GM23248 (cell line): ENCODE measurements around the gene MAP1LC3B2. TPM values are rescaled to one million over a fixed set of nuclear protein-coding genes. Genes with fewer than 3 reads are reported as not detected.

Experiments
- DNase-seq: peaks from one replicate; pipeline ENCODE4 v3.0.0-alpha.2; 2015
- H2AFZ ChIP-seq: fragments of 200-600 bp; sonication (generic); 2 replicates; pipeline ENCODE4 v1.6.1; 2016; ENCODE audit warnings: antibody characterized with exemption
- H3F3A ChIP-seq: fragments of 200-600 bp; sonication (generic); 2 replicates; pipeline ENCODE4 v1.6.1; 2016; ENCODE audit warnings: mild to moderate bottlenecking, antibody characterized with exemption, mixed run types; ENCODE audit not compliant: insufficient read depth
- H3K27ac ChIP-seq: fragments of 200-600 bp; sonication (generic); 2 replicates; pipeline ENCODE4 v1.5.1; 2016; ENCODE audit warnings: mild to moderate bottlenecking
- H3K27me3 ChIP-seq: fragments of 200-600 bp; sonication (generic); replicated peaks from 2 replicates; pipeline ENCODE4 v1.6.1; 2016; ENCODE audit warnings: mild to moderate bottlenecking; ENCODE audit not compliant: insufficient read depth
- H3K36me3 ChIP-seq: fragments of 200-600 bp; sonication (generic); 2 replicates; pipeline ENCODE4 v1.6.1; 2016; ENCODE audit warnings: low read depth, mild to moderate bottlenecking
- H3K4me1 ChIP-seq: fragments of 200-600 bp; sonication (generic); 2 replicates; pipeline ENCODE4 v1.6.1; 2016; ENCODE audit warnings: mild to moderate bottlenecking; ENCODE audit not compliant: insufficient read depth
- H3K4me2 ChIP-seq: fragments of 200-600 bp; sonication (generic); one replicate; pipeline ENCODE4 v1.6.1; 2016; ENCODE audit warnings: mild to moderate bottlenecking; ENCODE audit not compliant: unreplicated experiment
- H3K4me3 ChIP-seq: fragments of 200-600 bp; sonication (generic); 2 replicates; pipeline ENCODE4 v1.5.1; 2016; ENCODE audit warnings: mild to moderate bottlenecking
- H3K79me2 ChIP-seq: fragments of 200-600 bp; sonication (generic); 2 replicates; pipeline ENCODE4 v1.6.1; 2016; ENCODE audit warnings: mild to moderate bottlenecking; ENCODE audit not compliant: insufficient read depth
- H3K9ac ChIP-seq: fragments of 200-600 bp; sonication (generic); 2 replicates; pipeline ENCODE4 v1.6.1; 2016; ENCODE audit warnings: mild to moderate bottlenecking
- H3K9me2 ChIP-seq: fragments of 200-600 bp; sonication (generic); 2 replicates; pipeline ENCODE4 v1.6.1; 2016; ENCODE audit warnings: mixed run types, mild to moderate bottlenecking, moderate library complexity; ENCODE audit not compliant: insufficient read depth
- H3K9me3 ChIP-seq: fragments of 200-600 bp; sonication (generic); one replicate; pipeline ENCODE4 v1.6.1; 2017; ENCODE audit warnings: low read depth
- H4K20me1 ChIP-seq: fragments of 200-600 bp; sonication (generic); 2 replicates; pipeline ENCODE4 v1.6.0; 2016; ENCODE audit not compliant: insufficient read depth
- EZH2 ChIP-seq: fragments of 200-600 bp; sonication (generic); IDR thresholded peaks from 2 replicates; pipeline ENCODE4 v1.6.1; 2018; ENCODE audit warnings: antibody characterized with exemption, mild to moderate bottlenecking; ENCODE audit not compliant: insufficient read depth, poor library complexity, severe bottlenecking
- EZH2phosphoT487 ChIP-seq: fragments of 200-600 bp; sonication (generic); IDR thresholded peaks from 2 replicates; pipeline ENCODE4 v1.6.1; 2018; ENCODE audit warnings: antibody characterized with exemption, moderate library complexity, mild to moderate bottlenecking, low read depth; ENCODE audit not compliant: insufficient read depth
- WGBS, 2 experiments: methylation state at CpG; one replicate each; pipeline ENCODE4 v1.1.6; 2015 to 2017; ENCODE audit warnings: low lambda C conversion rate in 2 of 2, low coverage in 1 of 2; ENCODE audit errors: missing lambda C conversion rate in 2 of 2; 5-methylcytosine and 5-hydroxymethylcytosine counted together
- in situ Hi-C: fragments of 300-500 bp; cut with MboI; formaldehyde crosslinking; loops from 2 replicates; pipeline ENCODE4 v1.15.0; 2020
- polyA plus RNA-seq: library from polyadenylated mRNA; unstranded; fragments of >200 nt; fragmentation: Nextera tagmentation; extraction: Ambion mirVana; gene quantifications from 2 replicates; pipeline ENCODE4 v1.2.1, GENCODE V29; 2016
- total RNA-seq: library from RNA; depleted of rRNA; stranded (reverse); fragments of >200 nt; shearing (Covaris generic); gene quantifications from 2 replicates; pipeline ENCODE4 v1.2.3, GENCODE V29; 2014

Gene MAP1LC3B2
- total and polyA plus RNA-seq, 2 experiments from 2014 or later = 0.32 to 9.0 TPM

DNA sequence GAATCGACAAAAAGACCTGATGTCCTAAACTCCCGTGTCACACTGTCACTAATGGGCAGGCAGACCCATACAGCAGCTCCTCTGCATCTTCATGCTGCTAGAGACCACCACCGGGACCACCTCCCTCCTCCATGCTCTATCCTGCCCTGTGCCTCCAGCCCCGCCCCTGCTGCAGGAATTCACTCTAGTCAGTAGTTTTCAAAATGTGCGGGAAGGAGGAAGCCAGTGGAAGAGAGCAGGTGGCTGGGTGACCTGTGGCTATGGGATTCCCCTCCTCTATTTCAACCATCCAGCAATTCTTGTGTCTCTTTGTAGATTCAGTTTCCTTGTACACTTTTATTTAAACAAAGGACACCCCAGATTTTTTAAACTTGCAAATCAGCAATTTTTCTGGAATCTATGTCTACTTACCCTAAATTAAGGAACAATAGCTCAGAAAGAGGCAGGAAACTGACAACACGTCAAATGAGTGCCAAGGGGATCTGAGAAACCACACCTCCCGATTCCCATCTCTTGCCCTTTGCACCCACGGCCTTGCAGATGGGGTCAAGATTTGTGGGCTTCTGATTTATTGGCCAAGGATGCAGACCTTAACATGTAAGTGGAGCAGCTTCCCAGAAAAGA is 20.4 kb upstream of the MAP1LC3B2 start:
- Histone ChIP-seq H3K9ac (no peak overlapping the region), H4K20me1 (no peaks in the 10 kb centered on the region), H3K79me2 (no peaks in the 10 kb centered on the region), H3K9me3 (no peaks in the 10 kb centered on the region), H3K9me2 (no peaks in the 10 kb centered on the region), H2AFZ (no peak overlapping the region), H3K27ac (no peak overlapping the region), H3K27me3 (no peaks in the 10 kb centered on the region), H3K4me1 (0 out of 2 replicates have a peak, but pooled peaks cover 9% of the 10 kb centered on the region), H3K4me2 (no peak overlapping the region), H3F3A (no peaks in the 10 kb centered on the region), H3K4me3 (no peak overlapping the region), H3K36me3 (no peaks in the 10 kb centered on the region)
- in situ Hi-C loops = no loop called here
- no peak for DNase-seq
- TF ChIP-seq EZH2 (no peak), EZH2phosphoT487 (no peak)
- 81 to 84% methylated on average over 8 of the region's 8 CpGs for WGBS, 2 experiments

DNA sequence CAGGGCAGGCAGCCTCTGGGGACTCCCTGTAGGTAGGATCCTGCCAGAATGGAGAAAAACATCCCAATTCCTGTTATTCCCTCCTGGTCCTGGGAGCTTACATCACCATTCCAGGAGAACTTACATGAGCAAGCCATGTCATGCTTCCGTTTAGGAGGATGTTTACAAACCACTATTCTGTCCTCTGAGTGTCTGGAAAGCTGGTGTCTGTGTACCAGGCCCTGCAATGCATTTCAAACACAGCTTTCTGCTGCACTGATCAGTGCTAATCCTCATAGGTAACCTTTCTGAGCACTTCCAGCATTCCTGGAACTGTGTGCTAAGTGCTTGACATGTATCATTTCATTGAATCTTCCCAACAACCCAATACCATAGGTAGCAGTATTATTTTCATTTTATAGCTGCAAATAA is 19.8 kb upstream of the MAP1LC3B2 start:
- Histone ChIP-seq H3K4me3 (no peak overlapping the region), H3K4me2 (no peak overlapping the region), H4K20me1 (no peaks in the 10 kb centered on the region), H3K27me3 (no peaks in the 10 kb centered on the region), H2AFZ (no peak overlapping the region), H3K4me1 (0 out of 2 replicates have a peak, but pooled peaks cover 9% of the 10 kb centered on the region), H3K79me2 (no peaks in the 10 kb centered on the region), H3K27ac (no peak overlapping the region), H3F3A (no peaks in the 10 kb centered on the region), H3K9me3 (no peaks in the 10 kb centered on the region), H3K36me3 (no peaks in the 10 kb centered on the region), H3K9me2 (no peaks in the 10 kb centered on the region), H3K9ac (no peak overlapping the region)
- no peak for TF ChIP-seq EZH2
- in situ Hi-C loops = no loop called here
- WGBS, 2 experiments = 19 to 29% methylated on average over 1 of the region's 1 CpG
- DNase-seq = peak; percentile 57

DNA sequence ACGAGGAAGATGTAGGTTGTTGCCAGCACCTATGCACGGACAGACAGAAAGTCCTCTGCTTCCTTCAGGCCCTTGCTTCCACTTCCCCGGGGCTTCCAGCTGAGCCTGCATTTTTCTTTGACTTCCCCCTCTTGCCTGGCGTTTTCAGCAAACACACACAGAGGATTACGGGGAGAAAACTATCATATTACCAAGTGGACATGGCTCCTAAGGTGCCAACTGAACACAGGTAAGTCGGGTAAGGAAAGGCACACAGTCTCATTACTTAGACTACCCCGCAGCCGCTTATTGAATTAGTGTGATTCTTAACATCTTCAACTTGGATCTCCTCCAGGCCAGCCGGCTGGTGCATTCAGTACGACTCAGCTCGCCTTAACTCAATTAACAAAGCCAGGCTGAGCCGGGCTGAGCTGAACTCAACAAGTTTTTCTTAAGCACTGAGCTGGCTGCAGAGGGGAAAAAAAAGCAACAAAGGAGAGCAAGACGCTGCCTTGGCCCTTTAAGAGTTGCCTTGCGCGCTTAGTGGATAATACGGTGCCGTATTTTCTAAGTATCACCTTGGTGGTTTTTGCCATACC is 19.2 kb upstream of the MAP1LC3B2 start:
- Histone ChIP-seq H3K4me1 (0 out of 2 replicates have a peak, but pooled peaks cover 9% of the 10 kb centered on the region), H3K9ac (no peak overlapping the region), H3F3A (no peaks in the 10 kb centered on the region), H3K9me2 (no peaks in the 10 kb centered on the region), H4K20me1 (no peaks in the 10 kb centered on the region), H3K9me3 (no peaks in the 10 kb centered on the region), H2AFZ (no peak overlapping the region), H3K79me2 (no peaks in the 10 kb centered on the region), H3K4me2 (peak overlapping the region; percentile 64), H3K27ac (no peak overlapping the region), H3K4me3 (0 out of 2 replicates have a peak overlapping the region, but pooled peaks have one; percentile 3), H3K27me3 (no peaks in the 10 kb centered on the region), H3K36me3 (no peaks in the 10 kb centered on the region)
- in situ Hi-C loops = no loop called here
- TF ChIP-seq EZH2phosphoT487 (no peak), EZH2 (no peak)
- peak; percentile 80 for DNase-seq
- 15 to 18% methylated on average over 17 of the region's 17 CpGs for WGBS, 2 experiments

DNA sequence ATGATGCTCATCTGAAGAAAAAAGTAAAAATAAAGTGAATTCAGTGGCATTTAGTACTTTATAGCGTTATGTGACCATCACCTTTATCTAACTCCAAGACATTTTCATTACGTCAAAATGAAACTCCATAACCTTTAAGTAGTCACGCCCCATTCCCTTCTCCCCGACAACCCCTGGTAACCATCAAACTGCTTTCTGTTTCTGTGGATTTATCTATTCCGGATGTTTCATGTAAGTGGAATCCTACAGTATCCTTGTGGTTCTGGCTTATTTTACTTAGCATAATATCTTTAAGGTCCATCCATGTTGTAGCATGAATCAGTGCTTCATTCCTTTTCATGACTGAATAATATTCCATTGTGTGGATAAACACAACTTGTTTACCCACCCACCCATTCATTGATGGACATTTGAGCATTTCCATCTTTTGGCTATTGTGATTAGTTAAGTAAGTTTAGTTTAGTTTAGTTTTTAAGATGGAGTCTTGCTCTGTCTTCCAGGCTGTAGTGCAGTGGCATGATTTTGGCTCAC is 18.5 kb upstream of the MAP1LC3B2 start:
- Histone ChIP-seq H4K20me1 (no peaks in the 10 kb centered on the region), H3K4me1 (0 out of 2 replicates have a peak, but pooled peaks cover 9% of the 10 kb centered on the region), H3K9ac (no peak overlapping the region), H3K4me3 (no peak overlapping the region), H3K27me3 (no peaks in the 10 kb centered on the region), H3K4me2 (peak overlapping the region; percentile 64), H3F3A (no peaks in the 10 kb centered on the region), H2AFZ (no peak overlapping the region), H3K9me3 (no peaks in the 10 kb centered on the region), H3K36me3 (no peaks in the 10 kb centered on the region), H3K27ac (no peak overlapping the region), H3K79me2 (no peaks in the 10 kb centered on the region), H3K9me2 (no peaks in the 10 kb centered on the region)
- no peak for DNase-seq
- in situ Hi-C loops = no loop called here
- TF ChIP-seq EZH2 (no peak), EZH2phosphoT487 (no peak)
- whole genome bisulfite sequencing, 2 experiments = 47 to 49% methylated on average over 5 of the region's 5 CpGs
